HG02884 (cell line): Measurements from ENCODE around the gene TP73.
A peak's percentile ranks its signal among the peaks of the same experiment; 100 is the strongest.

Experiments
- ATAC-seq: cut with Tn5 transposase; IDR thresholded peaks from one replicate; pipeline ENCODE4 v1.9.1; 2021; ENCODE audit warnings: mild to moderate bottlenecking, moderate library complexity; ENCODE audit not compliant: unreplicated experiment

The TP73 gene

GRCh38 chr1:3651026-3651929, 1.0 kb upstream of the TP73 start:
- ATAC-seq: no peak

- ATAC-seq: no peak
Observed at GRCh38 chr1:3652548-3653285, 401 bp downstream of the TP73 start.

- ATAC-seq: no peak
Observed at GRCh38 chr1:3653286-3653618, 936 bp downstream of the TP73 start.

- ATAC-seq: no peak
Observed at GRCh38 chr1:3654549-3655281, 2.4 kb downstream of the TP73 start.

- peak; percentile 53 for ATAC-seq
Observed at GRCh38 chr1:3656450-3657095, 4.3 kb downstream of the TP73 start.

GRCh38 chr1:3657096-3657475, 4.8 kb downstream of the TP73 start:
- ATAC-seq: peak; percentile 10

GRCh38 chr1:3657578-3658230, 5.4 kb downstream of the TP73 start:
- no peak for ATAC-seq

GRCh38 chr1:3658231-3658615, 5.9 kb downstream of the TP73 start:
- no peak for ATAC-seq

GRCh38 chr1:3659093-3659492, 6.8 kb downstream of the TP73 start:
- no peak for ATAC-seq

GRCh38 chr1:3660704-3661103, 8.4 kb downstream of the TP73 start:
- ATAC-seq: no peak

- no peak for ATAC-seq
Observed at GRCh38 chr1:3661631-3662030, 9.3 kb downstream of the TP73 start.

- no peak for ATAC-seq
Observed at GRCh38 chr1:3662080-3662671, 9.9 kb downstream of the TP73 start.

- no peak for ATAC-seq
Observed at GRCh38 chr1:3663999-3664699, 11.8 kb downstream of the TP73 start.

- ATAC-seq: no peak
Observed at GRCh38 chr1:3664700-3665375, 12.5 kb downstream of the TP73 start.

- ATAC-seq: no peak
Observed at GRCh38 chr1:3668148-3668547, 15.8 kb downstream of the TP73 start.

- ATAC-seq: no peak
Observed at GRCh38 chr1:3668585-3669300, 16.4 kb downstream of the TP73 start.

GRCh38 chr1:3669421-3669821, 17.1 kb downstream of the TP73 start:
- no peak for ATAC-seq

- no peak for ATAC-seq
Observed at GRCh38 chr1:3669971-3670431, 17.7 kb downstream of the TP73 start.
